Measurements from ENCODE around the gene FRAS1. TPM values are rescaled to one million over a fixed set of nuclear protein-coding genes. Genes with fewer than 3 reads are reported as not detected.
A peak's percentile ranks its signal among the peaks of the same experiment; 100 is the strongest.
"Not testable (repeated sequence)": the region's sequence is repeated elsewhere in the genome, so short reads cannot be mapped to it uniquely, and the experiment has no call there.

Gene FRAS1
- total RNA-seq, 1 experiment from 2014 or later = 82.0 TPM

GRCh38 chr4:78179196-78179595, 122.1 kb downstream of the FRAS1 start:
- peaks cover 13% of the 10 kb centered on the region for H3K36me3 Mint-ChIP-seq
- ChIA-PET POLR2A (no interaction called here), CTCF (no interaction called here)
- no peak overlapping the region for H3K4me3 Mint-ChIP-seq
- peaks cover 49% of the 10 kb centered on the region for H3K4me1 Mint-ChIP-seq
- no peak for TF ChIP-seq ZBTB21 (CRISPR knock-in tag; IDR thresholded peaks at IDR 0.05; ENCODE audit: borderline replicate concordance)
- no peak for TF ChIP-seq USF2 (CRISPR knock-in tag; IDR thresholded peaks at IDR 0.05)
- no peak for TF ChIP-seq ZNF219 (CRISPR knock-in tag; IDR thresholded peaks at IDR 0.05; ENCODE audit: borderline replicate concordance)
- TF ChIP-seq ZNF425 (CRISPR knock-in tag; conservative IDR thresholded peaks at IDR 0.05) = no peak
- TF ChIP-seq ZNF317 (CRISPR knock-in tag; IDR thresholded peaks at IDR 0.05; ENCODE audit: borderline replicate concordance, low read depth) = no peak
- TF ChIP-seq MXD4 (CRISPR knock-in tag; IDR thresholded peaks at IDR 0.05; ENCODE audit: borderline replicate concordance) = no peak
- no peak for TF ChIP-seq ZNF138 (CRISPR knock-in tag; conservative IDR thresholded peaks at IDR 0.05)
- TF ChIP-seq ZNF396 (CRISPR knock-in tag; IDR thresholded peaks at IDR 0.05; ENCODE audit: borderline replicate concordance) = no peak
- H3K27me3 Mint-ChIP-seq (ENCODE audit: low read depth) = no peaks in the 10 kb centered on the region
- DNase-seq (ENCODE audit: low spot score) = no peak
- ATAC-seq = no peak
- no peaks in the 10 kb centered on the region for H3K9me3 Mint-ChIP-seq
- H3K27ac Mint-ChIP-seq = no peak overlapping the region; the same call in 1 of the 2 replicates

GRCh38 chr4:78181681-78182234, 124.6 kb downstream of the FRAS1 start:
- ATAC-seq; H3K27me3 Mint-ChIP-seq (ENCODE audit: low read depth); H3K27ac Mint-ChIP-seq; H3K9me3 Mint-ChIP-seq; DNase-seq (ENCODE audit: low spot score); H3K36me3 Mint-ChIP-seq; CTCF ChIA-PET; POLR2A ChIA-PET; H3K4me3 Mint-ChIP-seq: not testable (repeated sequence)
- H3K4me1 Mint-ChIP-seq = peaks cover 43% of the 10 kb centered on the region

GRCh38 chr4:78184584-78184983, 127.5 kb downstream of the FRAS1 start:
- Mint-ChIP-seq H3K27me3 (ENCODE audit: low read depth) (no peaks in the 10 kb centered on the region), H3K4me1 (peaks cover 33% of the 10 kb centered on the region), H3K4me3 (no peak overlapping the region), H3K36me3 (peaks cover 8% of the 10 kb centered on the region), H3K27ac (no peak overlapping the region; the same call in 1 of the 2 replicates), H3K9me3 (no peaks in the 10 kb centered on the region)
- ATAC-seq (peak; percentile 28; the same call in 1 of the 2 replicates), DNase-seq (ENCODE audit: low spot score) (no peak)
- ChIA-PET POLR2A (no interaction called here), CTCF (interaction anchor here (3.3 kb wide), 1 partner anchor 13 kb away, joined by 15 read pairs; no protein-coding TSS in a partner anchor)
- TF ChIP-seq GTF2I (CRISPR knock-in tag; conservative IDR thresholded peaks at IDR 0.05) (no peak), ZNF423 (CRISPR knock-in tag; IDR thresholded peaks at IDR 0.05) (no peak), MYBL2 (CRISPR knock-in tag; IDR thresholded peaks at IDR 0.05) (no peak), IRF2 (CRISPR knock-in tag; IDR thresholded peaks at IDR 0.05; ENCODE audit: borderline replicate concordance, low read depth) (no peak), CBFB (CRISPR knock-in tag; IDR thresholded peaks at IDR 0.05; ENCODE audit: low read depth) (no peak), GABPB1 (CRISPR knock-in tag; IDR thresholded peaks at IDR 0.05) (no peak), FOXP4 (CRISPR knock-in tag; IDR thresholded peaks at IDR 0.05) (no peak), PRDM15 (CRISPR knock-in tag; IDR thresholded peaks at IDR 0.05) (no peak), MXD4 (CRISPR knock-in tag; IDR thresholded peaks at IDR 0.05; ENCODE audit: borderline replicate concordance) (no peak), EMX1 (CRISPR knock-in tag; IDR thresholded peaks at IDR 0.05) (no peak), RORB (CRISPR knock-in tag; IDR thresholded peaks at IDR 0.05) (no peak), ZNF416 (CRISPR knock-in tag; IDR thresholded peaks at IDR 0.05) (no peak)

Measured in WTC11 (cell line).